DND-41 (cell line): ENCODE results near the gene CBX4.

ENCODE experiments used
- ATAC-seq: fragments of 200-7000 bp; cut with Tn5 transposase; 3 replicates; pipeline ENCODE4 v1.9.1; 2021; ENCODE audit warnings: low read depth; ENCODE audit not compliant: insufficient read depth
- DNase-seq: peaks from one replicate; pipeline ENCODE4 v3.0.0-alpha.2; 2020
- H2AFZ ChIP-seq: 2 replicates; pipeline ENCODE4 v1.6.0; 2012; ENCODE audit warnings: low read depth, low read length
- H3K27ac ChIP-seq: 2 replicates; pipeline ENCODE4 v1.5.1; 2012; ENCODE audit warnings: low read length, inconsistent platforms
- H3K27me3 ChIP-seq: fragments of 200-600 bp; sonication (generic); 2 replicates; pipeline ENCODE4 v1.6.0; 2012; ENCODE audit warnings: low read length, mild to moderate bottlenecking, inconsistent platforms; ENCODE audit not compliant: insufficient read depth, poor library complexity
- H3K36me3 ChIP-seq: 2 replicates; pipeline ENCODE4 v1.5.1; 2012; ENCODE audit warnings: low read length, inconsistent platforms; ENCODE audit not compliant: insufficient read depth
- H3K4me1 ChIP-seq: 2 replicates; pipeline ENCODE4 v1.5.1; 2012; ENCODE audit warnings: mild to moderate bottlenecking, low read length; ENCODE audit not compliant: insufficient read depth
- H3K4me2 ChIP-seq: 2 replicates; pipeline ENCODE4 v1.6.0; 2012; ENCODE audit warnings: mild to moderate bottlenecking, moderate library complexity, low read length, inconsistent platforms; ENCODE audit not compliant: insufficient read depth
- H3K4me3 ChIP-seq, 2 experiments: fragments of 200-600 bp in 1 of 2; shearing (Covaris generic) in 1 of 2; 2 replicates each; pipeline ENCODE4 v1.5.1; 2012 to 2016; ENCODE audit warnings: inconsistent platforms in 2 of 2, low read length in 2 of 2, mild to moderate bottlenecking in 2 of 2, low read depth in 1 of 2, moderate library complexity in 1 of 2
- H3K79me2 ChIP-seq: 2 replicates; pipeline ENCODE4 v1.6.0; 2012; ENCODE audit warnings: low read length, inconsistent platforms; ENCODE audit not compliant: insufficient read depth
- H3K9ac ChIP-seq: 2 replicates; pipeline ENCODE4 v1.6.0; 2012; ENCODE audit warnings: low read depth, mild to moderate bottlenecking, inconsistent platforms, low read length, moderate library complexity
- H3K9me3 ChIP-seq: 2 replicates; pipeline ENCODE4 v1.5.1; 2012; ENCODE audit warnings: low read length, moderate library complexity, mild to moderate bottlenecking, inconsistent platforms; ENCODE audit not compliant: insufficient read depth, severe bottlenecking
- H4K20me1 ChIP-seq: 2 replicates; pipeline ENCODE4 v1.6.0; 2012; ENCODE audit warnings: low read length; ENCODE audit not compliant: insufficient read depth
- EZH2 ChIP-seq: IDR thresholded peaks from 3 replicates; pipeline ENCODE4 v1.6.1; 2012; ENCODE audit warnings: borderline replicate concordance, low read depth, mild to moderate bottlenecking, moderate library complexity, low read length, inconsistent platforms; ENCODE audit not compliant: severe bottlenecking
- TF ChIP-seq, protein P1 (sequence below): IDR thresholded peaks from 2 replicates; pipeline ENCODE4 v1.5.1; 2012; ENCODE audit warnings: borderline replicate concordance, low read length, moderate library complexity, mild to moderate bottlenecking; ENCODE audit not compliant: poor library complexity, severe bottlenecking; ENCODE audit errors: extremely low read depth

Gene CBX4

DNA sequence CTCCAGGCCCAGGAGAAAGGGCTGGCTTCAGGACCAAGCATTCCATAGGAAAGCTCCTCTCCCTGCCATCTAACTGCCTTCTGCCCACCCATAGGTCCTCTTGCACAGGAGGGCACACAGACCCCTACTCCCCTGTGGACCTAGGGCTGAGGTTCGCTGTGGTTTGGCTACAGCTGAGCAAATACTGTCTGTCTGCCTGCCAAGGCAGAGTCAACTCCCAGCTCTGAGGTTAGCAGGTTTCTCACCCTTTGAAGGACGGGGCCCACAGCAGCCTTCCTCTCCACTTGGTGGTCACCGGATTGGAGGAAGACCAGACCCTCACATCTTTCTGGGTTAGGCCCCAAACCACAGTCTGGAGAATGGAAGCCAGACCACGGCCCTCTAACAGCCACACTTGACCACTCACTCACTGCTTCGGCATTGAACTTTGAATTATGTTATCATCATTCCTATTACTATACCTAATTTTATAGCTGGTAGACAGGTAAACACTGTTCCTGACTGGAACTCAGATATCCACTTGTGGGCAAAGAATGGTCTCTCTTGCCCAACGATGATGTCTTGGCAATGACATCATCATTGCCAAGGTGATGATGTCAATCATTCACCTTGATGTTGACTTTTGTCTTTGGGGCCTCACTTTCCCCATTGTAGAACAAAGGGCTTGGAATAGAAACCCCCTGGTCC, 14.2 kb downstream of the CBX4 start:
- no peaks in the 10 kb centered on the region for H3K4me1 ChIP-seq
- no peak for TF ChIP-seq EZH2
- TF ChIP-seq, protein P1, sequence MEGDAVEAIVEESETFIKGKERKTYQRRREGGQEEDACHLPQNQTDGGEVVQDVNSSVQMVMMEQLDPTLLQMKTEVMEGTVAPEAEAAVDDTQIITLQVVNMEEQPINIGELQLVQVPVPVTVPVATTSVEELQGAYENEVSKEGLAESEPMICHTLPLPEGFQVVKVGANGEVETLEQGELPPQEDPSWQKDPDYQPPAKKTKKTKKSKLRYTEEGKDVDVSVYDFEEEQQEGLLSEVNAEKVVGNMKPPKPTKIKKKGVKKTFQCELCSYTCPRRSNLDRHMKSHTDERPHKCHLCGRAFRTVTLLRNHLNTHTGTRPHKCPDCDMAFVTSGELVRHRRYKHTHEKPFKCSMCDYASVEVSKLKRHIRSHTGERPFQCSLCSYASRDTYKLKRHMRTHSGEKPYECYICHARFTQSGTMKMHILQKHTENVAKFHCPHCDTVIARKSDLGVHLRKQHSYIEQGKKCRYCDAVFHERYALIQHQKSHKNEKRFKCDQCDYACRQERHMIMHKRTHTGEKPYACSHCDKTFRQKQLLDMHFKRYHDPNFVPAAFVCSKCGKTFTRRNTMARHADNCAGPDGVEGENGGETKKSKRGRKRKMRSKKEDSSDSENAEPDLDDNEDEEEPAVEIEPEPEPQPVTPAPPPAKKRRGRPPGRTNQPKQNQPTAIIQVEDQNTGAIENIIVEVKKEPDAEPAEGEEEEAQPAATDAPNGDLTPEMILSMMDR, result no peak
- no peak overlapping the region for H2AFZ ChIP-seq
- H3K4me2 ChIP-seq, result no peak overlapping the region
- H4K20me1 ChIP-seq, result 0 out of 2 replicates have a peak, but pooled peaks cover 2% of the 10 kb centered on the region
- H3K79me2 ChIP-seq, result no peaks in the 10 kb centered on the region
- DNase-seq, result no peak
- no peak overlapping the region for H3K9ac ChIP-seq
- no peak for ATAC-seq
- no peaks in the 10 kb centered on the region for H3K36me3 ChIP-seq
- no peaks in the 10 kb centered on the region for H3K27me3 ChIP-seq
- H3K4me3 ChIP-seq, result no peak overlapping the region
- H3K27ac ChIP-seq, result no peak overlapping the region
- H3K9me3 ChIP-seq, result no peaks in the 10 kb centered on the region

DNA sequence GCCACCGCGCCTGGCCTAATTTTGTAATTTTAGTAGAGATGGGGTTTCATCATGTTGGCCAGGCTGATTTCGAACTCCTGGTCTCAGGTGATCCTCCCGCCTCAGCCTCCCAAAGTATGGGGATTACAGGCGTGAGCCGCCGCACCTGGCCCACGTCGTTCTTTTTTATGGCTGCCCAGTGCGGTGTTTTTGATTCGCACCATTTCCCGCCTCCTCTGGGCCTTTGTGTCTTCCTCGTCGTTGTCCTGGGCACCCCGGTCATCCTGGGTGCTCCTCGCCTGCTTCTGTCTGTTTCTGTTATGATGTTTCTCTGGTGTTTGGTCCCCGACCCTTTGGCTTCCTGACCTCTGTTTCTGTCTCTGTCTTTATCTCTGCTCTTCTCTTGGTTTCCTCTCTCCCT, 15.0 kb downstream of the CBX4 start:
- no peaks in the 10 kb centered on the region for H3K9me3 ChIP-seq
- H3K27me3 ChIP-seq, result no peaks in the 10 kb centered on the region
- H3K4me1 ChIP-seq, result no peaks in the 10 kb centered on the region

GRCh38 chr17:79822583-79823124, 16.6 kb downstream of the CBX4 start:
- Histone ChIP-seq H3K27me3 (no peaks in the 10 kb centered on the region), H3K4me3 (no peak overlapping the region), H3K79me2 (no peaks in the 10 kb centered on the region), H4K20me1 (0 out of 2 replicates have a peak, but pooled peaks cover 2% of the 10 kb centered on the region), H3K4me1 (no peaks in the 10 kb centered on the region), H3K4me2 (no peak overlapping the region), H3K36me3 (no peaks in the 10 kb centered on the region), H3K27ac (no peak overlapping the region), H3K9ac (no peak overlapping the region), H3K9me3 (no peaks in the 10 kb centered on the region), H2AFZ (no peak overlapping the region)
- TF ChIP-seq, protein P1, result no peak
- TF ChIP-seq EZH2, result no peak
- DNase-seq (no peak), ATAC-seq (no peak)

More for the DNA sequence above, 15.0 kb downstream of the CBX4 start:
- Histone ChIP-seq H3K4me2 (no peak overlapping the region), H4K20me1 (0 out of 2 replicates have a peak, but pooled peaks cover 2% of the 10 kb centered on the region), H3K36me3 (no peaks in the 10 kb centered on the region), H3K79me2 (no peaks in the 10 kb centered on the region), H3K4me3 (no peak overlapping the region), H3K9ac (no peak overlapping the region), H2AFZ (no peak overlapping the region), H3K27ac (no peak overlapping the region)
- TF ChIP-seq, protein P1, result no peak
- TF ChIP-seq EZH2, result no peak
- DNase-seq (no peak), ATAC-seq (no peak)
